ENCODE data around the gene FRMD4A.

- TF ChIP-seq CTCF (IDR thresholded peaks at IDR 0.05) (no peak), POLR2A (IDR thresholded peaks at IDR 0.05) (no peak)
Observed at GRCh38 chr10:14062528-14063260, 268.0 kb downstream of the FRMD4A start.

Data from heart left ventricle (tissue), 13 donors.